ENCODE data around the gene HDAC11. TPM values are rescaled to one million over a fixed set of nuclear protein-coding genes. Genes with fewer than 3 reads are reported as not detected.

HDAC11 gene
- total and polyA plus RNA-seq, 9 of the 15 experiments (the other 6 are each of a cell fraction or from before 2014, with no cell fraction given): 0.60 to 6.0 (median 4.5) TPM

GRCh38 chr3:13451301-13451673 lies 28.8 kb upstream of the HDAC11 start (continued):
- no peak for TF ChIP-seq SREBF1 (IDR thresholded peaks at IDR 0.05; ENCODE audit: borderline replicate concordance, low read depth, low read length)
- TF ChIP-seq, protein P1, sequence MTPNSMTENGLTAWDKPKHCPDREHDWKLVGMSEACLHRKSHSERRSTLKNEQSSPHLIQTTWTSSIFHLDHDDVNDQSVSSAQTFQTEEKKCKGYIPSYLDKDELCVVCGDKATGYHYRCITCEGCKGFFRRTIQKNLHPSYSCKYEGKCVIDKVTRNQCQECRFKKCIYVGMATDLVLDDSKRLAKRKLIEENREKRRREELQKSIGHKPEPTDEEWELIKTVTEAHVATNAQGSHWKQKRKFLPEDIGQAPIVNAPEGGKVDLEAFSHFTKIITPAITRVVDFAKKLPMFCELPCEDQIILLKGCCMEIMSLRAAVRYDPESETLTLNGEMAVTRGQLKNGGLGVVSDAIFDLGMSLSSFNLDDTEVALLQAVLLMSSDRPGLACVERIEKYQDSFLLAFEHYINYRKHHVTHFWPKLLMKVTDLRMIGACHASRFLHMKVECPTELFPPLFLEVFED (CRISPR knock-in tag; conservative IDR thresholded peaks at IDR 0.05): no peak
- no peak for TF ChIP-seq ARID3A (IDR thresholded peaks at IDR 0.05; ENCODE audit: borderline replicate concordance, low read depth, low read length)
- TF ChIP-seq CBX3 (IDR thresholded peaks at IDR 0.05; ENCODE audit: borderline replicate concordance in 1 of 2, low read length in 2 of 2): no peak; a peak in 1 of 3 replicates
- TF ChIP-seq FUS (optimal IDR thresholded peaks at IDR 0.05; ENCODE audit: low read depth, low read length): no peak
- no peak for TF ChIP-seq ZKSCAN1 (IDR thresholded peaks at IDR 0.05; ENCODE audit: low read depth, low read length)
- TF ChIP-seq GTF2A2 (tag; IDR thresholded peaks at IDR 0.05): no peak
- no peak for TF ChIP-seq ZNF592 (IDR thresholded peaks at IDR 0.05)
- TF ChIP-seq POLR2G (IDR thresholded peaks at IDR 0.05; ENCODE audit: low read depth, low read length): no peak
- no peak for TF ChIP-seq CHD1 (IDR thresholded peaks at IDR 0.05; ENCODE audit: low read length)
- TF ChIP-seq BRF1 (IDR thresholded peaks at IDR 0.05; ENCODE audit: borderline replicate concordance, extremely low read depth, insufficient read length): no peak
- TF ChIP-seq SNIP1 (IDR thresholded peaks at IDR 0.05; ENCODE audit: low read depth): no peak
- TF ChIP-seq, protein P2, sequence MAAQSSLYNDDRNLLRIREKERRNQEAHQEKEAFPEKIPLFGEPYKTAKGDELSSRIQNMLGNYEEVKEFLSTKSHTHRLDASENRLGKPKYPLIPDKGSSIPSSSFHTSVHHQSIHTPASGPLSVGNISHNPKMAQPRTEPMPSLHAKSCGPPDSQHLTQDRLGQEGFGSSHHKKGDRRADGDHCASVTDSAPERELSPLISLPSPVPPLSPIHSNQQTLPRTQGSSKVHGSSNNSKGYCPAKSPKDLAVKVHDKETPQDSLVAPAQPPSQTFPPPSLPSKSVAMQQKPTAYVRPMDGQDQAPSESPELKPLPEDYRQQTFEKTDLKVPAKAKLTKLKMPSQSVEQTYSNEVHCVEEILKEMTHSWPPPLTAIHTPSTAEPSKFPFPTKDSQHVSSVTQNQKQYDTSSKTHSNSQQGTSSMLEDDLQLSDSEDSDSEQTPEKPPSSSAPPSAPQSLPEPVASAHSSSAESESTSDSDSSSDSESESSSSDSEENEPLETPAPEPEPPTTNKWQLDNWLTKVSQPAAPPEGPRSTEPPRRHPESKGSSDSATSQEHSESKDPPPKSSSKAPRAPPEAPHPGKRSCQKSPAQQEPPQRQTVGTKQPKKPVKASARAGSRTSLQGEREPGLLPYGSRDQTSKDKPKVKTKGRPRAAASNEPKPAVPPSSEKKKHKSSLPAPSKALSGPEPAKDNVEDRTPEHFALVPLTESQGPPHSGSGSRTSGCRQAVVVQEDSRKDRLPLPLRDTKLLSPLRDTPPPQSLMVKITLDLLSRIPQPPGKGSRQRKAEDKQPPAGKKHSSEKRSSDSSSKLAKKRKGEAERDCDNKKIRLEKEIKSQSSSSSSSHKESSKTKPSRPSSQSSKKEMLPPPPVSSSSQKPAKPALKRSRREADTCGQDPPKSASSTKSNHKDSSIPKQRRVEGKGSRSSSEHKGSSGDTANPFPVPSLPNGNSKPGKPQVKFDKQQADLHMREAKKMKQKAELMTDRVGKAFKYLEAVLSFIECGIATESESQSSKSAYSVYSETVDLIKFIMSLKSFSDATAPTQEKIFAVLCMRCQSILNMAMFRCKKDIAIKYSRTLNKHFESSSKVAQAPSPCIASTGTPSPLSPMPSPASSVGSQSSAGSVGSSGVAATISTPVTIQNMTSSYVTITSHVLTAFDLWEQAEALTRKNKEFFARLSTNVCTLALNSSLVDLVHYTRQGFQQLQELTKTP (IDR thresholded peaks at IDR 0.05; ENCODE audit: low read depth in 1 of 2, partially characterized antibody in 2 of 2): peak in 1 of 2 experiments; percentile 79
- TF ChIP-seq, protein P3, sequence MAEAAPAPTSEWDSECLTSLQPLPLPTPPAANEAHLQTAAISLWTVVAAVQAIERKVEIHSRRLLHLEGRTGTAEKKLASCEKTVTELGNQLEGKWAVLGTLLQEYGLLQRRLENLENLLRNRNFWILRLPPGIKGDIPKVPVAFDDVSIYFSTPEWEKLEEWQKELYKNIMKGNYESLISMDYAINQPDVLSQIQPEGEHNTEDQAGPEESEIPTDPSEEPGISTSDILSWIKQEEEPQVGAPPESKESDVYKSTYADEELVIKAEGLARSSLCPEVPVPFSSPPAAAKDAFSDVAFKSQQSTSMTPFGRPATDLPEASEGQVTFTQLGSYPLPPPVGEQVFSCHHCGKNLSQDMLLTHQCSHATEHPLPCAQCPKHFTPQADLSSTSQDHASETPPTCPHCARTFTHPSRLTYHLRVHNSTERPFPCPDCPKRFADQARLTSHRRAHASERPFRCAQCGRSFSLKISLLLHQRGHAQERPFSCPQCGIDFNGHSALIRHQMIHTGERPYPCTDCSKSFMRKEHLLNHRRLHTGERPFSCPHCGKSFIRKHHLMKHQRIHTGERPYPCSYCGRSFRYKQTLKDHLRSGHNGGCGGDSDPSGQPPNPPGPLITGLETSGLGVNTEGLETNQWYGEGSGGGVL (CRISPR knock-in tag; IDR thresholded peaks at IDR 0.05): no peak
- TF ChIP-seq ZKSCAN3 (CRISPR knock-in tag; IDR thresholded peaks at IDR 0.05): no peak

Data from K562 (cell line).